Fibroblast of skin of right quadriceps (primary cell): Measurements from ENCODE around the gene SLC25A5.
"Not testable (repeated sequence)": the region's sequence is repeated elsewhere in the genome, so short reads cannot be mapped to it uniquely, and the experiment has no call there.

Source experiments
- DNase-seq: peaks from one replicate; pipeline ENCODE4 v3.0.0-alpha.2; 2013

The SLC25A5 gene

GRCh38 chrX:119477812-119478232 is 9.6 kb downstream of the SLC25A5 start:
- peak; percentile 69 for DNase-seq

- no peak for DNase-seq
Measured at GRCh38 chrX:119478504-119478903, 10.3 kb downstream of the SLC25A5 start.

- DNase-seq, result no peak
Measured at GRCh38 chrX:119479845-119480244, 11.6 kb downstream of the SLC25A5 start.

GRCh38 chrX:119481323-119481801 is 13.1 kb downstream of the SLC25A5 start:
- no peak for DNase-seq

GRCh38 chrX:119482041-119482440 is 13.8 kb downstream of the SLC25A5 start:
- no peak for DNase-seq

- DNase-seq, result peak; percentile 38
Measured at GRCh38 chrX:119482481-119483480, 14.5 kb downstream of the SLC25A5 start.

GRCh38 chrX:119486745-119487144 is 18.5 kb downstream of the SLC25A5 start:
- no peak for DNase-seq

GRCh38 chrX:119487766-119488165 is 19.5 kb downstream of the SLC25A5 start:
- DNase-seq, result not testable (repeated sequence)

GRCh38 chrX:119488749-119489148 is 20.5 kb downstream of the SLC25A5 start:
- DNase-seq, result peak; percentile 47

- no peak for DNase-seq
Measured at GRCh38 chrX:119489212-119490074, 21.2 kb downstream of the SLC25A5 start.

GRCh38 chrX:119492463-119492862 is 24.2 kb downstream of the SLC25A5 start:
- DNase-seq, result no peak

- DNase-seq, result not testable (repeated sequence)
Measured at GRCh38 chrX:119493851-119494495, 25.7 kb downstream of the SLC25A5 start.

GRCh38 chrX:119495734-119496726 is 27.8 kb downstream of the SLC25A5 start:
- DNase-seq, result no peak

GRCh38 chrX:119497185-119497584 is 28.9 kb downstream of the SLC25A5 start:
- DNase-seq, result no peak

- no peak for DNase-seq
Measured at GRCh38 chrX:119500061-119500800, 32.0 kb downstream of the SLC25A5 start.

GRCh38 chrX:119501511-119502148 is 33.4 kb downstream of the SLC25A5 start:
- DNase-seq, result no peak

- peak; percentile 62 for DNase-seq
Measured at GRCh38 chrX:119502727-119503483, 34.7 kb downstream of the SLC25A5 start.

GRCh38 chrX:119503484-119503861 is 35.2 kb downstream of the SLC25A5 start:
- peak; percentile 91 for DNase-seq

GRCh38 chrX:119505145-119505544 is 36.9 kb downstream of the SLC25A5 start:
- not testable (repeated sequence) for DNase-seq
